ENCODE data around the gene CENPO. TPM values are rescaled to one million over a fixed set of nuclear protein-coding genes. Genes with fewer than 3 reads are reported as not detected.

Gene CENPO
- total and polyA plus RNA-seq, 2 of the 4 experiments (the other 2 are of a cell fraction): 20.1 to 27.2 TPM

GRCh38 chr2:24863641-24864040, 70.4 kb downstream of the CENPO start:
- Histone ChIP-seq H3K4me3 (ENCODE audit: insufficient read depth, low read depth, low read length) (no peak overlapping the region), H2BK20ac (ENCODE audit: low read depth, low read length) (no peak overlapping the region), H3K9me1 (ENCODE audit: insufficient read depth, low read length) (peaks cover 5% of the 10 kb centered on the region; the same call in 1 of the 2 replicates), H3K4ac (ENCODE audit: low read depth, low read length) (no peak overlapping the region), H3K14ac (replicated peaks; ENCODE audit: low read depth, low read length) (no peak overlapping the region), H3K9me3 (ENCODE audit: control insufficient read depth, insufficient read depth, low read length) (no peaks in the 10 kb centered on the region), H3K23ac (ENCODE audit: low read depth, low read length) (no peak overlapping the region), H3K27me3 (ENCODE audit: control insufficient read depth, insufficient read depth, low read length) (no peaks in the 10 kb centered on the region), H3K36me3 (ENCODE audit: control insufficient read depth, insufficient read depth, low read length) (no peaks in the 10 kb centered on the region; the same call in 1 of the 2 replicates), H2AK9ac (replicated peaks; ENCODE audit: low read depth, low read length, poor library complexity) (no peak overlapping the region), H3K18ac (ENCODE audit: low read depth, low read length) (no peak overlapping the region), H3K4me2 (ENCODE audit: low read depth, low read length) (no peak overlapping the region), H2AK5ac (ENCODE audit: low read depth, low read length) (no peak overlapping the region), H3K79me1 (ENCODE audit: low read depth in 1 of 2, low read length in 2 of 2) (peaks cover 2 to 8% of the 10 kb centered on the region in 2 experiments; a peak in 2 of 4 replicates), H2AFZ (replicated peaks; ENCODE audit: low read length, poor library complexity) (no peak overlapping the region), H4K91ac (ENCODE audit: insufficient read depth, low read depth, low read length) (no peak overlapping the region), H4K8ac (ENCODE audit: low read depth in 2 of 2, low read length in 2 of 2) (no peak overlapping the region), H2BK15ac (ENCODE audit: low read depth, low read length) (no peak overlapping the region), H3K9ac (ENCODE audit: low read depth, low read length) (no peak overlapping the region), H4K5ac (ENCODE audit: low read depth, low read length) (no peak overlapping the region), H3K56ac (ENCODE audit: extremely low read depth, insufficient read depth, low read length) (no peak overlapping the region), H2BK5ac (ENCODE audit: low read depth, low read length, poor library complexity, severe bottlenecking) (no peak overlapping the region), H3K4me1 (ENCODE audit: control insufficient read depth, insufficient read depth, low read length) (no peaks in the 10 kb centered on the region), H2BK120ac (ENCODE audit: low read depth, low read length) (no peak overlapping the region), H4K20me1 (ENCODE audit: insufficient read depth, low read length) (0 out of 2 replicates have a peak, but pooled peaks cover 3% of the 10 kb centered on the region), H3K27ac (ENCODE audit: insufficient read depth, low read length) (no peak overlapping the region)
- ChIA-PET CTCF (no interaction called here), POLR2A (ENCODE audit: unreplicated experiment) (no interaction called here)
- no TSS peak for BruUV-seq (replicated peaks)
- DNase-seq (peak; percentile 75), ATAC-seq (ENCODE audit: low read depth) (peak; percentile 88)
- dilution Hi-C loops (cut with HindIII; ENCODE audit: low sequenced_read_pairs, unreplicated experiment) (no loop called here), intact Hi-C loops (cut with micrococcal nuclease) (loop anchor here (10.0 kb wide), 1 partner anchor 331 kb away; no protein-coding TSS in a partner anchor), in situ Hi-C loops (cut with MboI; ENCODE audit: low sequenced_read_pairs) (no loop called here)
- no CpG with 5 or more reads among the region's 3 CpGs for WGBS, 2 experiments (ENCODE audit: extremely low coverage in 2 of 2, insufficient read length in 1 of 2)
- TF ChIP-seq, protein P1, sequence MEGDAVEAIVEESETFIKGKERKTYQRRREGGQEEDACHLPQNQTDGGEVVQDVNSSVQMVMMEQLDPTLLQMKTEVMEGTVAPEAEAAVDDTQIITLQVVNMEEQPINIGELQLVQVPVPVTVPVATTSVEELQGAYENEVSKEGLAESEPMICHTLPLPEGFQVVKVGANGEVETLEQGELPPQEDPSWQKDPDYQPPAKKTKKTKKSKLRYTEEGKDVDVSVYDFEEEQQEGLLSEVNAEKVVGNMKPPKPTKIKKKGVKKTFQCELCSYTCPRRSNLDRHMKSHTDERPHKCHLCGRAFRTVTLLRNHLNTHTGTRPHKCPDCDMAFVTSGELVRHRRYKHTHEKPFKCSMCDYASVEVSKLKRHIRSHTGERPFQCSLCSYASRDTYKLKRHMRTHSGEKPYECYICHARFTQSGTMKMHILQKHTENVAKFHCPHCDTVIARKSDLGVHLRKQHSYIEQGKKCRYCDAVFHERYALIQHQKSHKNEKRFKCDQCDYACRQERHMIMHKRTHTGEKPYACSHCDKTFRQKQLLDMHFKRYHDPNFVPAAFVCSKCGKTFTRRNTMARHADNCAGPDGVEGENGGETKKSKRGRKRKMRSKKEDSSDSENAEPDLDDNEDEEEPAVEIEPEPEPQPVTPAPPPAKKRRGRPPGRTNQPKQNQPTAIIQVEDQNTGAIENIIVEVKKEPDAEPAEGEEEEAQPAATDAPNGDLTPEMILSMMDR (conservative IDR thresholded peaks at IDR 0.05; ENCODE audit: low read depth, low read length): peak; percentile 34; the same call in 1 of the 2 replicates
- TF ChIP-seq RAD21 (IDR thresholded peaks at IDR 0.05; ENCODE audit: low read length) (peak; percentile 45), RFX5 (IDR thresholded peaks at IDR 0.05; ENCODE audit: low read depth, low read length) (no peak), MXI1 (IDR thresholded peaks at IDR 0.05; ENCODE audit: borderline replicate concordance, low read depth, low read length) (no peak), FOS (IDR thresholded peaks at IDR 0.05; ENCODE audit: low read depth, low read length) (no peak)
- TF ChIP-seq, protein P2, sequence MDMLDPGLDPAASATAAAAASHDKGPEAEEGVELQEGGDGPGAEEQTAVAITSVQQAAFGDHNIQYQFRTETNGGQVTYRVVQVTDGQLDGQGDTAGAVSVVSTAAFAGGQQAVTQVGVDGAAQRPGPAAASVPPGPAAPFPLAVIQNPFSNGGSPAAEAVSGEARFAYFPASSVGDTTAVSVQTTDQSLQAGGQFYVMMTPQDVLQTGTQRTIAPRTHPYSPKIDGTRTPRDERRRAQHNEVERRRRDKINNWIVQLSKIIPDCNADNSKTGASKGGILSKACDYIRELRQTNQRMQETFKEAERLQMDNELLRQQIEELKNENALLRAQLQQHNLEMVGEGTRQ (IDR thresholded peaks at IDR 0.05; ENCODE audit: low read depth, low read length): no peak
- TF ChIP-seq, protein P3, sequence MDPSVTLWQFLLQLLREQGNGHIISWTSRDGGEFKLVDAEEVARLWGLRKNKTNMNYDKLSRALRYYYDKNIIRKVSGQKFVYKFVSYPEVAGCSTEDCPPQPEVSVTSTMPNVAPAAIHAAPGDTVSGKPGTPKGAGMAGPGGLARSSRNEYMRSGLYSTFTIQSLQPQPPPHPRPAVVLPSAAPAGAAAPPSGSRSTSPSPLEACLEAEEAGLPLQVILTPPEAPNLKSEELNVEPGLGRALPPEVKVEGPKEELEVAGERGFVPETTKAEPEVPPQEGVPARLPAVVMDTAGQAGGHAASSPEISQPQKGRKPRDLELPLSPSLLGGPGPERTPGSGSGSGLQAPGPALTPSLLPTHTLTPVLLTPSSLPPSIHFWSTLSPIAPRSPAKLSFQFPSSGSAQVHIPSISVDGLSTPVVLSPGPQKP (IDR thresholded peaks at IDR 0.05; ENCODE audit: borderline replicate concordance, low read depth, low read length): no peak
